Brain microvascular endothelial cell (primary cell): ENCODE data around the gene HIGD1B.

ENCODE experiments used
- DNase-seq: peaks from one replicate; pipeline ENCODE4 v3.0.0-alpha.2; 2020
- H3K27ac ChIP-seq: fragments of 250-450 bp; sonication (Bioruptor Pico); 2 replicates; pipeline ENCODE4 v1.5.1; 2020; ENCODE audit warnings: mild to moderate bottlenecking, moderate library complexity
- H3K27me3 ChIP-seq: fragments of 250-450 bp; sonication (Bioruptor Pico); replicated peaks from 2 replicates; pipeline ENCODE4 v1.5.1; 2020; ENCODE audit warnings: mild to moderate bottlenecking
- H3K36me3 ChIP-seq: fragments of 250-450 bp; sonication (Bioruptor Pico); replicated peaks from 2 replicates; pipeline ENCODE4 v1.5.1; 2020; ENCODE audit warnings: mild to moderate bottlenecking
- H3K4me3 ChIP-seq: 2 replicates; pipeline ENCODE4 v1.5.1; 2011; ENCODE audit warnings: low read depth, mild to moderate bottlenecking, control low read depth, low read length, moderate library complexity
- CTCF ChIP-seq: IDR thresholded peaks from 2 replicates; pipeline ENCODE4 v1.5.1; 2011; ENCODE audit warnings: low read depth, mild to moderate bottlenecking, moderate library complexity, low read length, control low read depth, inconsistent platforms; ENCODE audit errors: missing control alignments
- in situ Hi-C: cut with HindIII; loops from 2 replicates; pipeline ENCODE4 v1.10.0; 2017; ENCODE audit warnings: low sequenced_read_pairs, low pct_ligation_motif_present

The HIGD1B gene

GRCh38 chr17:44887016-44887415 is 39.3 kb downstream of the HIGD1B start:
- Histone ChIP-seq H3K36me3 (peaks cover 43% of the 10 kb centered on the region), H3K4me3 (no peak overlapping the region), H3K27me3 (no peaks in the 10 kb centered on the region), H3K27ac (no peak overlapping the region)
- TF ChIP-seq CTCF: no peak
- in situ Hi-C loops: loop anchor here (25.0 kb wide), 1 partner anchor 100 kb away; no protein-coding TSS in a partner anchor
- DNase-seq: no peak

DNA sequence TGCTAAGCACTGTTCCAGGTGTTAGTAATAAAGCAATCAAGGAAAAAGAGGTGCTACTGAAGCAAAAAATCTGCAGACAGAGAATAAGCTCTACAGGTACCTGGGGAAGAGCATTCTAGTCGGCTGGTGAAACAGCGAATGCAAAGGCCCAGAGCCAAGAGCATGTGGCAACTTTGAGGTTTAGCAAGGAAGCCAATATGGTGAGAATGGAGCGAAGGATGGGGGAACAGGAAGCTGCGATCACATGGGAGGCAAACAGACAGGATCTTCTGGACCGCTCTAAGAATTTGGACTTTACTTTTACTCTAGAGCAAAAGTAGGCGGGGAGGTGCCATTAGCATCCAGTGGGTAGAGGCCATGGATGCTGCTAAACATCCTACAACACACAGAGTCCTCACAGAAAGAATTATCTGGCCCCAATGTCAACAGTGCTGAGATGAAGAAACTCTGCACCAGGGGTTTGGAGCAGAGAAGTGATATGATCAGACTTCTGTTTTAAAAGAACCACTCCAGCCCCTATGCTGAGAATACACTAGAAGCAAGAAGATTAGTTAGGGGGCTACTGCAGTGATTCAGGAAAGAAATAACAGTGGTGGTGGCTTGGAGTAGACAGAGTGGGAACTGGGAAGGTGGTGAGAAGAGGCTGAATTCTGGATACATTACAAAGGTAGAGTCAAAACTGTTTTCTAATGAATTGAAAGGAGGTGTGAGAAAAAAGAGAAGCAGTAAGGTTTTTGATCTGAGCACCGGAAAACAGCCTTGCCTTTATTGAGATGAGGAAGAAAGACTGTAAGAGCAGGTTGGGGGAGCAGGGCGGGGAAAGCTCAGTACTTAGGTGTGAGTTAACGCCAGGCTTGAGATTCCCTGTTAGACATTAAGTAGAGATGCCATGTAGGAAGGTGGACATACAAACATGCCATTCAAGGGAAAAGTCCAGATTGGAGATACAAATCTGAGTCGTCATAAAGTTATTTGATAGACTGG is 40.6 kb downstream of the HIGD1B start:
- TF ChIP-seq CTCF: no peak
- in situ Hi-C loops: loop anchor here (25.0 kb wide), 1 partner anchor 101 kb away; no protein-coding TSS in a partner anchor
- no peak for DNase-seq
- Histone ChIP-seq H3K27ac (no peak overlapping the region), H3K27me3 (no peaks in the 10 kb centered on the region), H3K36me3 (peaks cover 36% of the 10 kb centered on the region), H3K4me3 (no peak overlapping the region)

- no peak for TF ChIP-seq CTCF
- Histone ChIP-seq H3K4me3 (no peak overlapping the region), H3K27me3 (no peaks in the 10 kb centered on the region), H3K27ac (no peak overlapping the region), H3K36me3 (peaks cover 31% of the 10 kb centered on the region)
- DNase-seq: no peak
- in situ Hi-C loops: loop anchor here (25.0 kb wide), 1 partner anchor 102 kb away; no protein-coding TSS in a partner anchor
Observed at GRCh38 chr17:44889003-44889402, 41.3 kb downstream of the HIGD1B start.

DNA sequence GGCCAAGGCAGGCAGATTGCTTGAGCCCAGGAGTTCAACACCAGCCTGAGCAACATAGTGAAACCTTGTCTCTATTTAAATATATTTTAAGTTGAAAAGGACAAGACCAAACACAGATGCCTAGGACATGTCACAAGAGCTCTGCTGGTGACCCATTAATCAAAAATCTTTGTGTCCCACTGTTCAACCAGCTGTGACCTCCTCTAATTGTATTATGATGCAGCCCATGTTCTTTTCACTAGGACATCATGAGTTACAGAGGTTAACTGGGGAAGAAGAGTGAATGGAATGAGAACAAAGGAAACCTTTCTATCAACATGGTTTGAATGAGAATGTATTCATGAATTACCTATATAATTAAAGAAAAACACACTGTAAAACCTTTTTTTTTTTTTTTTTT is 44.6 kb downstream of the HIGD1B start:
- Histone ChIP-seq H3K4me3 (no peak overlapping the region), H3K27ac (no peak overlapping the region), H3K27me3 (no peaks in the 10 kb centered on the region), H3K36me3 (peaks cover 17% of the 10 kb centered on the region)
- no peak for TF ChIP-seq CTCF
- in situ Hi-C loops: loop anchor here (25.0 kb wide), 1 partner anchor 105 kb away; no protein-coding TSS in a partner anchor
- DNase-seq: no peak

- Histone ChIP-seq H3K27ac (no peak overlapping the region), H3K36me3 (peaks cover 17% of the 10 kb centered on the region), H3K27me3 (no peaks in the 10 kb centered on the region), H3K4me3 (no peak overlapping the region)
- DNase-seq: no peak
- in situ Hi-C loops: loop anchor here (25.0 kb wide), 1 partner anchor 107 kb away; no protein-coding TSS in a partner anchor
- no peak for TF ChIP-seq CTCF
Observed at GRCh38 chr17:44894642-44895041, 47.0 kb downstream of the HIGD1B start.

DNA sequence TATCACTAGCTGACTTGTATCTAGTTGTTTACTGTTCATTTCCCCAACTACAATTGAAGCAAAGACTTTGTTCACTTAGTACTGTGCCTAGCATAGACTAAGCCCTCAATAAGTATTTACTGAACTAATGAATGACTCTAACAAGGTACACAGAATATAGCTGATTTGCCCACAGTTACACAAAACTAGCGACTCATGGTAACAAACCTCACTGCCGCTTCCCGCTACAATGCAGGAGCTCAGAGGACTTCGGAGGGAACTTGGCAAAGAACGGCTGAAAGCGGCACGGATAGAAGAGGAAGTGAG is 51.0 kb downstream of the HIGD1B start:
- no peak for TF ChIP-seq CTCF
- Histone ChIP-seq H3K27me3 (no peaks in the 10 kb centered on the region), H3K4me3 (peak overlapping the region; percentile 94), H3K27ac (peak overlapping the region; percentile 100), H3K36me3 (peaks cover 8% of the 10 kb centered on the region)
- DNase-seq: peak; percentile 20
- in situ Hi-C loops: loop anchor here (25.0 kb wide), 1 partner anchor 111 kb away; no protein-coding TSS in a partner anchor
